ENCODE results near the gene INPP5J. TPM values are rescaled to one million over a fixed set of nuclear protein-coding genes. Genes with fewer than 3 reads are reported as not detected.

The INPP5J gene
- total and polyA plus RNA-seq, 2 of the 13 experiments (the other 11 are each of a cell fraction or from before 2014, with no cell fraction given): 0.24 to 1.1 TPM

GRCh38 chr22:31173386-31174145 is 50.8 kb downstream of the INPP5J start:
- POLR2A ChIA-PET: interaction anchor here (0.6 kb wide), 1 partner anchor 117 kb away, joined by 3 read pairs; no protein-coding TSS in a partner anchor
- peaks cover 3% of the 10 kb centered on the region in 2 experiments; a peak in 3 of 5 replicates for H3K36me3 ChIP-seq (replicated peaks in 1 of 2; ENCODE audit: control insufficient read depth in 1 of 2, insufficient read depth in 2 of 2, low read length in 2 of 2)
- CTCF ChIA-PET (ENCODE audit: low intra/inter-chr PET ratio, low total read pairs): no interaction called here
- H3K9ac ChIP-seq (ENCODE audit: insufficient read depth, low read depth, low read length): no peak overlapping the region
- H3K27ac ChIP-seq (ENCODE audit: extremely low read length, insufficient read depth, low read length): no peak overlapping the region
- H3K27me3 ChIP-seq (ENCODE audit: control insufficient read depth in 1 of 2, insufficient read depth in 2 of 2, low read length in 2 of 2): no peaks in the 10 kb centered on the region
- H3K4me3 ChIP-seq (replicated peaks in 1 of 3; ENCODE audit: insufficient read depth in 1 of 3, low read depth in 2 of 3, low read length in 3 of 3): no peak overlapping the region
- peaks cover 50% of the 10 kb centered on the region for H3K79me2 ChIP-seq (ENCODE audit: insufficient read depth, low read length)
- 0 out of 2 replicates have a peak, but pooled peaks cover 2% of the 10 kb centered on the region for H4K20me1 ChIP-seq (ENCODE audit: insufficient read depth, low read length)
- in situ Hi-C loops (cut with HindIII; ENCODE audit: extremely low pct_ligation_motif_present, low pct_unique_long_range_greater_than_20kb): no loop called here
- TF ChIP-seq CREBL2 (CRISPR knock-in tag; IDR thresholded peaks at IDR 0.05; ENCODE audit: borderline replicate concordance): no peak
- no peak for TF ChIP-seq POLR2AphosphoS2 (IDR thresholded peaks at IDR 0.05; ENCODE audit: low read depth, low read length)
- no peak for TF ChIP-seq RNF2 (conservative IDR thresholded peaks at IDR 0.05; ENCODE audit: low read depth)
- no peak for TF ChIP-seq ZNF512 (CRISPR knock-in tag; IDR thresholded peaks at IDR 0.05)
- no peak for TF ChIP-seq ZNF512B (CRISPR knock-in tag; IDR thresholded peaks at IDR 0.05; ENCODE audit: borderline replicate concordance)
- DNase-seq (ENCODE audit: low spot score) (no peak), FAIRE-seq (no peak), ATAC-seq (no peak)
- intact Hi-C loops (cut with micrococcal nuclease; ENCODE audit: unreplicated experiment): no loop called here
- no peaks in the 10 kb centered on the region for H3K9me3 ChIP-seq (ENCODE audit: low read length)
- H3K4me1 ChIP-seq (ENCODE audit: insufficient read depth, low read length): peaks cover 11% of the 10 kb centered on the region
- BruUV-seq (replicated peaks): no TSS peak
- WGBS (ENCODE audit: low lambda C conversion rate): 92% methylated on average over 5 of the region's 5 CpGs
- no peak overlapping the region for H2AFZ ChIP-seq (ENCODE audit: low read length)
- no peak overlapping the region for H3K4me2 ChIP-seq (ENCODE audit: low read depth, low read length)
